Stimulated activated effector memory CD8-positive, alpha-beta T cell treated with anti-CD3 and anti-CD28 coated beads, Interleukin-12 subunit alpha, Interleukin-12 subunit beta, amount 100 ng/mL, for 72 hours (primary cell): ENCODE results near the gene TMEM212.
"Not testable (repeated sequence)": the region's sequence is repeated elsewhere in the genome, so short reads cannot be mapped to it uniquely, and the experiment has no call there.

Source experiments
- ATAC-seq: fragments of 150-1000 bp; cut with Tn5 transposase; 2 replicates; pipeline ENCODE4 v1.10.0; 2021
- DNase-seq, 2 donors: peaks; one replicate each; pipeline ENCODE4 v3.0.0; 2021 to 2022; ENCODE audit warnings: low spot score in 2 of 2
- H3K27ac Mint-ChIP-seq: one replicate; pipeline ENCODE4 v1.8.0; 2022; ENCODE audit warnings: mild to moderate bottlenecking, mixed read lengths
- H3K36me3 Mint-ChIP-seq: one replicate; pipeline ENCODE4 v1.8.0; 2022; ENCODE audit warnings: mild to moderate bottlenecking, mixed read lengths
- H3K4me1 Mint-ChIP-seq: one replicate; pipeline ENCODE4 v1.8.0; 2022; ENCODE audit warnings: mixed read lengths
- H3K4me3 Mint-ChIP-seq: one replicate; pipeline ENCODE4 v1.8.0; 2022; ENCODE audit warnings: mild to moderate bottlenecking, mixed read lengths
- H3K9me3 Mint-ChIP-seq: one replicate; pipeline ENCODE4 v1.8.0; 2022; ENCODE audit warnings: mixed read lengths

Gene TMEM212

DNA sequence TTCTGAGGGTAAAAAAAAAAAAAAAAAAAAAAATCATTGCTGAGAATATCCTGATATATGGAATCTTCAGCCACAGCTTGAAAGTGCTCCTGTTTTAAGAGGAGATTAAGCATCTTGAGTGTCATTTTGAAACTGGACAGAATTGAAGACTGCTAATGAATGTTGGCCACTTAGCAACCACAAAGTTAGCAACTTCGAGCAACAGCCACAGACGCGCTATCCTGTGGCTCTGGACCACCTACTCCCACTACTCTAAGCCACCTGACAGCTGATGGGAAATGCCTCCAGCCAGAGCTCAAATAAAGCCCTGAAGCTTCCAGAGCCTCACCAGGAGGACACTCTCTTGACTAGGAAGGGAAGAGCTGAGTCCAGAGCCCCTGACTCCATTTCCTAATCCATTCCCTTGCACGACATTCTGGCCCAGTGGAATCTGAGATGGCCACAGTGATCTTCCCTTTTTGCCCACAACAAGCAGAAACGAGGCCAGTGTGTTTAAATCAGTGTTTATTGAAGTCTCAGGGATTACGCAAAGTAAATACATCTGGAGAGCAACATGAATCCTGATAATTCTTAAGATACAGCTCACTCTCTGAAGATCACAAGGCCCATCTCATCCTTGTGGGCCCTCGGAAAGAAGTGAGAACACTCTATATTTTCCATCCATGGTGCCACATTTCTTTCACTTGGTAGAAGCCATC, 58.6 kb downstream of the TMEM212 start:
- no peak for DNase-seq
- no peaks in the 10 kb centered on the region for H3K36me3 Mint-ChIP-seq
- no peaks in the 10 kb centered on the region for H3K9me3 Mint-ChIP-seq
- no peak overlapping the region for H3K4me3 Mint-ChIP-seq
- no peaks in the 10 kb centered on the region for H3K4me1 Mint-ChIP-seq
- ATAC-seq = no peak
- no peak overlapping the region for H3K27ac Mint-ChIP-seq

DNA sequence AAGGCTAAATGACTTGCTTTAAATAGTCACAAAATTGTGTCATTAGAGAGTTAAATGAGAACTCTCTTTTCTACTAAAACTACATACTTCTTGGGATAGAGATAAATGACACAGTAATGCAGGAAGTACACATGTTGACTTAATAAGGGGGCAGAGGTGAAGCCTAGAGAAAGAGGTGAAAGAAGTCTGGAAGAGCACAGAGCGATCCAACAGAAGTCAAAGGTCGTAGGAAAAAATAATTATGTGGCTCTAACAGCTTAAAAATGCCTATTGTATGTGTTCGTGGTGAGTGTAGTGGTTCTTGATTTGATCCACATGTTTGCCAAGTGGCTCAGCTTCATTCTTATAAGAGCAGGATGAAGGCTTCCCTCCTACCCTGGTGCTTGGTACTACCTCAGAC, 61.7 kb downstream of the TMEM212 start:
- Mint-ChIP-seq H3K9me3 (no peaks in the 10 kb centered on the region), H3K4me3 (no peak overlapping the region), H3K27ac (no peak overlapping the region), H3K36me3 (no peaks in the 10 kb centered on the region), H3K4me1 (no peaks in the 10 kb centered on the region)
- ATAC-seq (no peak), DNase-seq (no peak)

DNA sequence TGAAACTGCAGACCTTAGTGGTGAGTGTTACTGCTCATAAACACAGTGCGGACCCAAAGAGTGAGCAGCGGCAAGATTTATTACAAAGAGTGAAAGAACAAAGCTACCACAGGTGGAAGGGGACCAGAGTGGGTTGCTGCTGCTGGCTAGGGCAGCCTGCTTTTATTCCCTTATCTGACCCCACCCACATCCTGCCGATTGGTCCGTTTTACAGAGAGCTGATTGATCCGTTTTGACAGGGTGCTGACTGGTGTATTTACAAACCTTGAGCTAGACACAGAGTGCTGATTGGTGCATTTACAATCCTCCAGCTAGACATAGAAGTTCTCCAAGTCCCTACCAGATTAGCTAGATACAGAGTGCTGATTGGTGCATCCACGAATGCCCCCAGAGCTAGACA, 63.4 kb downstream of the TMEM212 start:
- not testable (repeated sequence) for DNase-seq, ATAC-seq, H3K4me1 Mint-ChIP-seq, H3K36me3 Mint-ChIP-seq, H3K4me3 Mint-ChIP-seq, H3K27ac Mint-ChIP-seq, H3K9me3 Mint-ChIP-seq

DNA sequence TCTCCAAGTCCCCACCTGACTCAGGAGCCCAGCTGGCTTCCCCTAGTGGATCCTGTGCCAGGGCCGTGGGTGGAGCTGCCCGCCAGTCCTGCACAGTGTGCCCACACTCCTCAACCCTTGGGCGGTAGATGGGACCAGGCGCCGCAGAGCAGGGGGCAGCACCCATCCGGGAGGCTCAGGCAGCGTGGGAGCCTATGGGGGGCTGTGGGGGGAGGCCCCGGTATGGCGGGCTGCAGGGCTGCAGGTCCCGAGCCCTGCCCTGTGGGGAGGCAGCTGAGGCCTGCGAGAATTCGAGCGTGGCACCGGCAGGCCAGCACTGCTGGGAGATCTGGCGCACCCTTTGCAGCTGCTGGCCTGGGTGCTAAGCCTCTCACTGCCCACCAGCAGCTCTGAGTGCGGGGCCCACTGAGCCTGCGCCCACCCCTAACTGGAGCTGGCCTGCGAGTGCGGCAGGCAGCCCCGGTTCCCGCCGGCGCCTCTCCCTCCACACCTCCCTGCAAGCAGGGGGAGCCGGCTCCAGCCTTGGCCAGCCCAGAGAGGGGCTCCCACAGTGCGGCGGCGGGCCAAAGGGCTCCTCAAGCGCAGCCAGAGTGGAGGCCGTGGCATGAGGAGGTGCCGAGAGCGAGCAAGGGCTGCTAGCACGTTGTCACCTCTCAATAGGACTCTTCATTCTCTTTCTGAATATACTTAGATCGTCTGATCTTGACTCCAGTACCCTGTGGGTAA, 64.0 kb downstream of the TMEM212 start:
- Mint-ChIP-seq H3K27ac (no peak overlapping the region), H3K4me1 (no peaks in the 10 kb centered on the region), H3K36me3 (no peaks in the 10 kb centered on the region), H3K4me3 (no peak overlapping the region), H3K9me3 (no peaks in the 10 kb centered on the region)
- DNase-seq = no peak
- no peak for ATAC-seq

DNA sequence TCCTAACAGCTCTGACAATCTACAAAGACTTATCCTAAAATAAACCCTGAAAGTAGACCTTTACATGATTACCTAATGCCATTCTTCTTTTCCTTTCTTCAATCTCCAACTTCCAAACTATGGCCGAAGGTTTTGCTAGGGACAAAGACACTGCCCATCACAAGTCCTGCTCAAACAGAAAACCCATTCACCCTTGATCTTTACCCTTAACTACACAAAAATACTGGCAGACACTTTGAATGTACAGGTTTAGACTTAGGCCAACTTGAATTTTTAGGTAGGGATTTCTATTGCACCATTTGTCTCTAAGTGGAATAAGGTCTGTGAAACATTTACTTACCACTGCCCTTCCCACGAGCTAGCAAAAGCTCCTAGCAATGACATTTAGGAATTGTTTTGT, 64.6 kb downstream of the TMEM212 start:
- H3K36me3 Mint-ChIP-seq = no peaks in the 10 kb centered on the region
- DNase-seq (no peak), ATAC-seq (no peak)
- no peaks in the 10 kb centered on the region for H3K4me1 Mint-ChIP-seq
- H3K4me3 Mint-ChIP-seq = no peak overlapping the region
- H3K27ac Mint-ChIP-seq = no peak overlapping the region
- no peaks in the 10 kb centered on the region for H3K9me3 Mint-ChIP-seq

DNA sequence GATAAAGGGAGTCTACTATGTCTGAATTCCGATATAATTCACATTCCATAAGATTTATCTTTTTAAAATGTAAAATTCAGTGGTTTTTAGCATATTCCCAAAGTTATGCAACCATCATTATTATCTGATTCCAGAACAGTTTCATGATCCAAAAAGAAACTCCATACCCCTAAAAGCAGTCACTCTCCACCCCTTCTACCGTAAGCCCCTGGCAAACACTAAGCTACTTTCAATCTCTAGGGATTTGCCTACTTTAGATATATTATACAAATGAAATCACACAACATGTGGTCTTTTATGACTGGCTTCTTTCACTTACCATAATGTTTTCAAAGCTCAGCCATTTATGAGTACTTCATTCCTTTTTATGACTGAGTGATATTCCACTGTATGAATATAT, 65.6 kb downstream of the TMEM212 start:
- DNase-seq (no peak), ATAC-seq (no peak)
- H3K4me3 Mint-ChIP-seq = no peak overlapping the region
- H3K27ac Mint-ChIP-seq = no peak overlapping the region
- no peaks in the 10 kb centered on the region for H3K9me3 Mint-ChIP-seq
- H3K36me3 Mint-ChIP-seq = no peaks in the 10 kb centered on the region
- H3K4me1 Mint-ChIP-seq = no peaks in the 10 kb centered on the region
